OCI-LY3 (cell line): ENCODE measurements around the gene RAB4B.

ENCODE experiments used
- CTCF ChIP-seq: fragments of 200-600, 300-600 bp; sonication (generic); IDR thresholded peaks from 2 replicates; pipeline ENCODE4 v1.5.1; 2014; ENCODE audit warnings: antibody characterized with exemption, low read length, low read depth
- EZH2phosphoT487 ChIP-seq: fragments of 200-600 bp; shearing (Covaris generic); IDR thresholded peaks from 2 replicates; pipeline ENCODE4 v1.6.1; 2018; ENCODE audit warnings: antibody characterized with exemption, mixed run types, low read depth

GRCh38 chr19:40798683-40799557 lies 20.9 kb downstream of the RAB4B start, which contains the start of gene EGLN2:
- TF ChIP-seq CTCF (no peak), EZH2phosphoT487 (no peak)
